Osteoblast (primary cell): ENCODE results near the gene TPP2. TPM values are rescaled to one million over a fixed set of nuclear protein-coding genes. Genes with fewer than 3 reads are reported as not detected.

Source experiments
- DNase-seq: peaks from one replicate; pipeline ENCODE4 v3.0.0; 2011; ENCODE audit warnings: low spot score, mixed read lengths; ENCODE audit not compliant: insufficient read length; ENCODE audit errors: missing footprints
- H2AFZ ChIP-seq: 2 replicates; pipeline ENCODE4 v1.6.0; 2011; ENCODE audit warnings: mild to moderate bottlenecking, low read length
- H3K27ac ChIP-seq: 2 replicates; pipeline ENCODE4 v1.5.1; 2011; ENCODE audit warnings: mild to moderate bottlenecking, low read depth, low read length, moderate library complexity
- H3K27me3 ChIP-seq: 2 replicates; pipeline ENCODE4 v1.6.0; 2012; ENCODE audit warnings: mild to moderate bottlenecking, control low read depth, inconsistent platforms, low read length, moderate library complexity; ENCODE audit not compliant: insufficient read depth
- H3K36me3 ChIP-seq: 2 replicates; pipeline ENCODE4 v1.5.1; 2011; ENCODE audit warnings: mild to moderate bottlenecking, low read length, control low read depth, moderate library complexity; ENCODE audit not compliant: insufficient read depth
- H3K4me1 ChIP-seq: 2 replicates; pipeline ENCODE4 v1.5.1; 2011; ENCODE audit warnings: mild to moderate bottlenecking, low read length, control low read depth, moderate library complexity; ENCODE audit not compliant: insufficient read depth
- H3K4me2 ChIP-seq: 2 replicates; pipeline ENCODE4 v1.6.0; 2011; ENCODE audit warnings: mild to moderate bottlenecking, low read length; ENCODE audit not compliant: insufficient read depth
- H3K4me3 ChIP-seq: fragments of 200-600 bp; sonication (generic); 3 replicates; pipeline ENCODE4 v1.5.1; 2012; ENCODE audit warnings: mild to moderate bottlenecking, low read length, inconsistent platforms; ENCODE audit not compliant: insufficient read depth
- H3K79me2 ChIP-seq: 2 replicates; pipeline ENCODE4 v1.6.0; 2012; ENCODE audit warnings: mild to moderate bottlenecking, low read length, control low read depth, inconsistent platforms; ENCODE audit not compliant: insufficient read depth
- H3K9me3 ChIP-seq: 2 replicates; pipeline ENCODE4 v1.5.1; 2011; ENCODE audit warnings: low read depth, low read length, control low read depth
- H4K20me1 ChIP-seq: 2 replicates; pipeline ENCODE4 v1.6.0; 2012; ENCODE audit warnings: mild to moderate bottlenecking, low read length, control low read depth; ENCODE audit not compliant: insufficient read depth
- CTCF ChIP-seq: IDR thresholded peaks from 2 replicates; pipeline ENCODE4 v1.5.1; 2011; ENCODE audit warnings: mild to moderate bottlenecking, low read depth, low read length, moderate library complexity; ENCODE audit errors: extremely low read depth
- total RNA-seq: library from RNA; depleted of rRNA; stranded (reverse); fragments of >200 nt; gene quantifications from 2 replicates; pipeline ENCODE4 v1.2.3, GENCODE V29; 2012

The TPP2 gene
- total RNA-seq, 1 donor = 57.5 TPM

- no peaks in the 10 kb centered on the region for H4K20me1 ChIP-seq
- H3K27me3 ChIP-seq = peaks cover 15% of the 10 kb centered on the region
- H3K4me2 ChIP-seq = no peak overlapping the region
These were observed 12.4 kb upstream of the TPP2 start for GRCh38 chr13:102584434-102584833.

GRCh38 chr13:102586615-102587014 is 10.2 kb upstream of the TPP2 start:
- TF ChIP-seq CTCF = no peak
- no peak overlapping the region for H3K4me2 ChIP-seq
- H3K27me3 ChIP-seq = peaks cover 15% of the 10 kb centered on the region
- H3K4me3 ChIP-seq = no peak overlapping the region
- H3K36me3 ChIP-seq = no peaks in the 10 kb centered on the region
- no peak overlapping the region for H2AFZ ChIP-seq
- no peak for DNase-seq
- no peaks in the 10 kb centered on the region for H3K79me2 ChIP-seq
- H3K4me1 ChIP-seq = no peaks in the 10 kb centered on the region
- H4K20me1 ChIP-seq = no peaks in the 10 kb centered on the region
- H3K9me3 ChIP-seq = no peaks in the 10 kb centered on the region
- H3K27ac ChIP-seq = no peak overlapping the region

More at GRCh38 chr13:102584434-102584833, 12.4 kb upstream of the TPP2 start:
- H3K36me3 ChIP-seq = no peaks in the 10 kb centered on the region
- H3K4me3 ChIP-seq = no peak overlapping the region
- H2AFZ ChIP-seq = no peak overlapping the region
- no peaks in the 10 kb centered on the region for H3K79me2 ChIP-seq
- H3K4me1 ChIP-seq = no peaks in the 10 kb centered on the region
- no peak for DNase-seq
- TF ChIP-seq CTCF = no peak
- H3K9me3 ChIP-seq = no peaks in the 10 kb centered on the region
- H3K27ac ChIP-seq = no peak overlapping the region

GRCh38 chr13:102587916-102588315 is 8.9 kb upstream of the TPP2 start:
- H3K4me2 ChIP-seq = no peak overlapping the region
- no peaks in the 10 kb centered on the region for H3K79me2 ChIP-seq
- peaks cover 5% of the 10 kb centered on the region for H3K4me1 ChIP-seq
- no peak overlapping the region for H3K4me3 ChIP-seq
- no peak for TF ChIP-seq CTCF
- no peaks in the 10 kb centered on the region for H4K20me1 ChIP-seq
- H3K36me3 ChIP-seq = no peaks in the 10 kb centered on the region
- H2AFZ ChIP-seq = no peak overlapping the region
- H3K9me3 ChIP-seq = no peaks in the 10 kb centered on the region
- H3K27me3 ChIP-seq = peaks cover 15% of the 10 kb centered on the region
- DNase-seq = no peak
- H3K27ac ChIP-seq = no peak overlapping the region

- no peak overlapping the region for H3K27ac ChIP-seq
- no peak for TF ChIP-seq CTCF
- no peak overlapping the region for H3K4me3 ChIP-seq
- no peak overlapping the region for H3K4me2 ChIP-seq
- no peaks in the 10 kb centered on the region for H3K79me2 ChIP-seq
- peaks cover 5% of the 10 kb centered on the region for H3K27me3 ChIP-seq
- peaks cover 5% of the 10 kb centered on the region for H3K4me1 ChIP-seq
- DNase-seq = no peak
- no peaks in the 10 kb centered on the region for H3K9me3 ChIP-seq
- H2AFZ ChIP-seq = no peak overlapping the region
- H4K20me1 ChIP-seq = no peaks in the 10 kb centered on the region
- no peaks in the 10 kb centered on the region for H3K36me3 ChIP-seq
These were observed 7.4 kb upstream of the TPP2 start for GRCh38 chr13:102589301-102589822.
